Measurements from ENCODE around the gene PLAGL2.

DNA sequence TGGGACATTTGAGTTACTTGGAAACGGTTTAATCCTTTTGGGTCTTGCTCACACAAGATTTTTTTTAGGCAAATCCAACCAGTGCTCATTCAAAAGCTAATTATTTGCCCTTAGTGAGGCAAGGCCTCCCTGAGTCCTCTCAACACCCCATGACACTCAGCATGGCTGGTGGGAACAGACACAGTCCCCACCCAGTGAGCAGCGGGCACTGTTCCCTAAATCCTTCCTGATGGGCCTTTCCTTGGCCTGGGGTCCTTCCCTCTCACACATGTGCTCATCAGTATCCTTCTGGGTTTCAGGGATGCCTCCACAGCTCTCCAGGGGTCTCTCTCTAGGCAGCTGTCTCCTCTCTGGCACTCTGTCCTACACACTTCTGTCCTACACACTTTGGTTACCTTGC, 28.0 kb downstream of the PLAGL2 start:
- TF ChIP-seq, protein P1, sequence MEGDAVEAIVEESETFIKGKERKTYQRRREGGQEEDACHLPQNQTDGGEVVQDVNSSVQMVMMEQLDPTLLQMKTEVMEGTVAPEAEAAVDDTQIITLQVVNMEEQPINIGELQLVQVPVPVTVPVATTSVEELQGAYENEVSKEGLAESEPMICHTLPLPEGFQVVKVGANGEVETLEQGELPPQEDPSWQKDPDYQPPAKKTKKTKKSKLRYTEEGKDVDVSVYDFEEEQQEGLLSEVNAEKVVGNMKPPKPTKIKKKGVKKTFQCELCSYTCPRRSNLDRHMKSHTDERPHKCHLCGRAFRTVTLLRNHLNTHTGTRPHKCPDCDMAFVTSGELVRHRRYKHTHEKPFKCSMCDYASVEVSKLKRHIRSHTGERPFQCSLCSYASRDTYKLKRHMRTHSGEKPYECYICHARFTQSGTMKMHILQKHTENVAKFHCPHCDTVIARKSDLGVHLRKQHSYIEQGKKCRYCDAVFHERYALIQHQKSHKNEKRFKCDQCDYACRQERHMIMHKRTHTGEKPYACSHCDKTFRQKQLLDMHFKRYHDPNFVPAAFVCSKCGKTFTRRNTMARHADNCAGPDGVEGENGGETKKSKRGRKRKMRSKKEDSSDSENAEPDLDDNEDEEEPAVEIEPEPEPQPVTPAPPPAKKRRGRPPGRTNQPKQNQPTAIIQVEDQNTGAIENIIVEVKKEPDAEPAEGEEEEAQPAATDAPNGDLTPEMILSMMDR (IDR thresholded peaks at IDR 0.05) = no peak
- TF ChIP-seq POLR2A (IDR thresholded peaks at IDR 0.05) = no peak

Data from breast epithelium (tissue), 3 donors.